Measurements from ENCODE around the gene SQSTM1.

DNA sequence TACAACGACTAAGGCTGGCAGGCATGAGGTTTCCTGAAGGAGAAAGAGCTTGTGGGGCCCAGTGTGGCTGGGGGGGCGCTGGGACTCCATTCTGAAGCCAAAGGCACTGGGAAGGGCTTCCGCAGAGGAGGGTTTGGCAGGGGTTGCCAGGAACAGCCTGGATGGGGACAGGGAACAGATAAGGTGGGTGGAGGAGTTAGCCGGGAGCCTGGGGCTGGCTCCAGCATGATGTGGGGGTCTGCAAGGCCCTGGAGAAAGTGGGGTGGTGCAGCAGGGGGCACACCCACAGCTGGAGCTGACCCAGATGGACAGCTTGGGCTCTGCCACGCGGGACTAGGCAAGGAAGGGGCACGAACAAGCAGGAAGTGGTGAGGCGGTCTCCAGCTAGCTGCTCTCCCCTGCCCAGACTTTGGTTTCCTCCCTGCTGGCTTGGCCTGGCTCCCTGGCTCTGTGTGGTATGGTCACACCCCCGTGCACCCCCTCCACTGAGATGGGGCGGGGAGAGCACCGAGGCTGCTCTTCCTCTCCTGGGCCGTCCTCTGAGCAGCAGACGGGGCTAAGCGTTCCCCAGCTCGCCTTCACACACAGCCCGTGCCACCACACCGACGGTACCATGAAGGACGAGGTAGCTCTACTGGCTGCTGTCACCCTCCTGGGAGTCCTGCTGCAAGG, 27.1 kb upstream of the SQSTM1 start, which contains the start of gene LTC4S:
- TF ChIP-seq CTCF (IDR thresholded peaks at IDR 0.05; ENCODE audit: insufficient read depth, low read length) (no peak), POLR2AphosphoS5 (IDR thresholded peaks at IDR 0.05; ENCODE audit: low read depth) (peak; percentile 44), REST (IDR thresholded peaks at IDR 0.05; ENCODE audit: insufficient replicate concordance, low read depth) (no peak)
